ENCODE data around the gene MECP2. TPM values are rescaled to one million over a fixed set of nuclear protein-coding genes. Genes with fewer than 3 reads are reported as not detected.

The MECP2 gene
- total RNA-seq, 2 donors from 2014 or later = 148 to 160 TPM

DNA sequence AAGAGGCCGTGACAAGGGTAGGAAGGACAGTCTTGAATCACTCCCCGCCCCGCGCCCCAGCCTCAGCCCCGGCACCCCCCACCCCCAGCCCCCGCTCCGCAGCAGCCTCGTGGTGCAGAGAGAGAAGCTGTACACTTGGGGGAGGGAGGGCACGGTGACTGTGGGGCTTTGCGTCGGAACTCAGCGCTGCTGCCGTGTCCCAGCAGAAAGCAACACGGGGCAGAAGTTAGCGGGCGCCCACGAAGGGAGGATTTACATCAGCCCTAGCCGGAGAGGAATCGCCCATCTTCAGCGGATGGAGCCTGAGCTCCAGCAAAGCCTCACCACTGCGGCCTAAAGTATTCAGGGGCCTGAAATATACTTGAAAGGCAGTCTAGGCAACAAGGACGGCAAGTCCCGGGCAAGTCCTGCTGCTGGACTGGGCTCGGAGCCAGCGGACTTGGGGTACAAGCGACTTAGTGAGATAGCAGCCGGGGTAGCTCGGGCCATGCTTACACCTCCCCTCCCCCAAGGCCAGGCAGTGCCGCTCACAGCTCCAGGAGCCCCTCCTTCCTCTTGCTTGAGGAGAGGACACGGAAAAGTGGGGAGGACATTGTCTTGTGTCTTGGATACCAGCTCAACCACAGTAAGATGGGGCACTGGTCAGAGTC, 28.0 kb upstream of the MECP2 start:
- no peak for ATAC-seq
- H3K9me3 ChIP-seq (ENCODE audit: control insufficient read depth, low read length, poor library complexity, severe bottlenecking) = no peaks in the 10 kb centered on the region
- no peak overlapping the region for H3K27ac Mint-ChIP-seq
- H3K36me3 Mint-ChIP-seq (ENCODE audit: low read depth) = no peaks in the 10 kb centered on the region
- no peak overlapping the region for H3K4me3 Mint-ChIP-seq
- H3K4me1 Mint-ChIP-seq = peaks cover 9% of the 10 kb centered on the region
- DNase-seq = no peak
- no peaks in the 10 kb centered on the region for H3K27me3 Mint-ChIP-seq

DNA sequence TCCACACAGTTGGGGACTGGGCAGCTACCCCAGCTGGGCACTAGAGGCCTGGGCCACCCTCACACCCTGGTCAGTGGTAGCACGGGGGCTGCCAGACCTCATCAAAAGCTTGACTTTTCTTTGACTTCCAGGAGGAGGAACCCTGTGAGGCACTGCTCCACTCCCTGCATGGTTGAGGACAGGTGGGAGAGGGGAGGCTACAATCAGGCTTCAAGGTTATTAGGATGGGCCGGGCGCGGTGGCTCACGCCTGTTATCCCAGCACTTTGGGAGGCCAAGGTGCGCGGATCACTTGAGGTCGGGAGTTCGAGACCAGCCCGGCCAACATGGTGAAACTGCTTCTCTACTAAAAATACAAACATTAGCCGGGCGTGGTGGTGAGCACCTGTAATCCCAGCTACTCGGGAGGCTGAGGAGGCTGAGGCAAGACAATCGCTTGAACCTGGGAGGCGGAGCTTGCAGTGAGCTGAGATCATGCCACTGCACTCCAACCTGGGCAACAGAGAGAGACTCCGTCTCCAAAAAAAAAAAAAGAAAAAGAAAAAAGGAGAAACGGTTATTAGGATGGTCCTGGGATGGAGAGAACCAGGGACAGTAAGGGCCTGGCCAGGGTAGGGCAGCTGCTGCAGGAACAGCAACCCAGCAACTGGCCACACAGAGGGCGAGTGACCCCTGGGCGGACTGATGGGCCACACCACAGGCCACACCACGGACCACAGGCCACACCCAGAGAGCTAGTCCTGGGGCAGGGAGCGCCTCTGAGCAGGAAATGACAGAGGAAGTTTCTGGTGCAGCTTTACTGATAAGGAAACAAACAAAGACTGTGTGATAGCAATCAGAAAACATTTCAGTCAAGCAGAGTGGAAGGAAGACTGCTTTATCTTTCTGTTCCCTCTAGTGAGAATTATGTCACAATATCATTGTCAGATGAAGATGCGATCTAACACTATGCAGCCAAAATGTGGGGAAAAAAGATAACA, 26.0 kb upstream of the MECP2 start:
- Mint-ChIP-seq H3K4me1 (peaks cover 9% of the 10 kb centered on the region), H3K4me3 (peak overlapping the region; percentile 49), H3K36me3 (ENCODE audit: low read depth) (no peaks in the 10 kb centered on the region), H3K27ac (peak overlapping the region; percentile 66), H3K27me3 (no peaks in the 10 kb centered on the region)
- H3K9me3 ChIP-seq (ENCODE audit: control insufficient read depth, low read length, poor library complexity, severe bottlenecking) = no peaks in the 10 kb centered on the region
- DNase-seq (peak in 1 of 3 donors; percentile 10), ATAC-seq (peak; percentile 94)

DNA sequence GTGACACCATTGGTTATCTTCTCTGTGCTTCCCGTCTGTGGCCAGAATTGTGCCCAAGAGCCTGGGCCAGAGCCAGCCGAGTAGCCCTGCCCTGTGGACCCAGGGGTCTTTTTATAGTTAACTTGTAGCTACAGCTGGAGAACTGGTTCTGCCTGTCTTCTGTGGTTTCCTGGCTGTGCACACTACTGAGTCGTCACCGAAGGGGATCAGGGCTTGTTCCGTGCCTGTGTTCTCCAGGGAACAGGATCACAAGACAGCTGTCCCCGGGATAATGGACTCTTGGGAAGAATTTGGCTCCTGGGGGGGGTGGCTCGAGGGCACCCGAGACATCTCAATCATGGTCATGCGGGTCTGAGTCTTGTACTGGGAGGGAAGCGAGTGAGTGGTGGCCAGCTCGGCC, 24.4 kb upstream of the MECP2 start:
- DNase-seq = no peak
- H3K4me3 Mint-ChIP-seq = peak overlapping the region; percentile 28
- H3K9me3 ChIP-seq (ENCODE audit: control insufficient read depth, low read length, poor library complexity, severe bottlenecking) = no peaks in the 10 kb centered on the region
- peaks cover 9% of the 10 kb centered on the region for H3K4me1 Mint-ChIP-seq
- no peaks in the 10 kb centered on the region for H3K36me3 Mint-ChIP-seq (ENCODE audit: low read depth)
- ATAC-seq = no peak
- peak overlapping the region; percentile 72 for H3K27ac Mint-ChIP-seq
- H3K27me3 Mint-ChIP-seq = no peaks in the 10 kb centered on the region

DNA sequence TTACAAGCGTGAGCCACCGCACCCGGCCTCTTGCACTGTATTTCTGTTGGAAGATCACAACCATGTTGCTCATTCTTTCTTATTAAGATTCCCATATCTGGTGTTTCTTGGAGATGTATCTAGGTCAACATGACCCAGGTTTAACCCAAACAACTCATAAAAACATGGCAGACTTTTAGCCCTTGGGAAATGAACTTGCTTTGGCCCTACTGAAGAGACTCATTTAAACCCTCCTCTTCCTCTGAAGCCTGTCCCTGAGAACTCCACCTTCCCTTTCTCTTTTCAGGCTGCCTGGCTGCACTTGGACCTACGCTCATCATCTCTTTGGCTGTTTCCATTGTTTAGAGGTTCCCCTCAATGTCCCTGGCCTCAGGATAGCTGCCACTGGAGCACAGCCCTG, 23.7 kb upstream of the MECP2 start:
- Mint-ChIP-seq H3K4me1 (peaks cover 11% of the 10 kb centered on the region), H3K27me3 (no peaks in the 10 kb centered on the region), H3K36me3 (ENCODE audit: low read depth) (no peaks in the 10 kb centered on the region), H3K27ac (peak overlapping the region; percentile 72), H3K4me3 (no peak overlapping the region)
- no peaks in the 10 kb centered on the region for H3K9me3 ChIP-seq (ENCODE audit: control insufficient read depth, low read length, poor library complexity, severe bottlenecking)
- DNase-seq = no peak
- no peak for ATAC-seq

DNA sequence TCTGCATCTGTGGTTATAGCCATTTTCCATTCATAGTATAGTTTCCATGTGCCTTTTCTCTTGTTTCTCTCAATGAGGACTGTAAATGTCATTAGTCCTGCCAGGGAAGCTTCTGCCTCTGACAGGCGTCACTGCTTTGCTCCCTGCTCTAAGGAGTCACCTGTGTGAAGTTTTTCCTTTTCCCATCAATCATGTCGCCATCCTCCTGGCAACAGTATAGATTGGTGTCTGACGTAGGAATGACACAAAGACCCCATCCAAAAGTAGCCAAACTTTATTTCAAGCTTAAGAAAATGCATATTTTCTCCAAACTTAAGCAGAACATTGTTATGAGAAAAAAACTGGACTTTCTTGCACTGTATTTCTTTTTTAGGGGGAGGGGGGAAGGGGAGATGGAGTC, 23.1 kb upstream of the MECP2 start:
- no peak for ATAC-seq
- DNase-seq = no peak
- H3K4me1 Mint-ChIP-seq = peaks cover 9% of the 10 kb centered on the region
- no peaks in the 10 kb centered on the region for H3K9me3 ChIP-seq (ENCODE audit: control insufficient read depth, low read length, poor library complexity, severe bottlenecking)
- no peak overlapping the region for H3K27ac Mint-ChIP-seq
- H3K4me3 Mint-ChIP-seq = no peak overlapping the region
- H3K27me3 Mint-ChIP-seq = no peaks in the 10 kb centered on the region
- no peaks in the 10 kb centered on the region for H3K36me3 Mint-ChIP-seq (ENCODE audit: low read depth)

DNA sequence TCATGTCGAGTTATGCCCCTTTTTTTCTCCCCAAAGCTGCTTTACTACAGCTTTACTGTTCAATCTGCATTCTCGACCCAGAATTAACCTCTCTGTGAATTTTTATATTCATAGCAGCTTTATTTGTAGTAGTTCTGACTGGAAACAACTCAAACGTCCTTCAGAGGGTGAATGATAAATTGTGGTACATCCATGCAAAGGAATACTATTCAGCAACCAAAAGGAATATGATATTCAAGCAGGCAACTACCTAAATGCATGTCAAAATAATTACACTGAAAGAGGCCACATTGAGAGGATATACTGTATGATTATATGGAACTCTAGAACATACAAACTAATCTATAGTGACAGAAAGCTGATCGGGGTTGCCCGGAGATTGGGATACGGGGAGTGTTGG, 20.0 kb upstream of the MECP2 start:
- no peak for ATAC-seq
- no peak overlapping the region for H3K4me3 Mint-ChIP-seq
- H3K4me1 Mint-ChIP-seq = peaks cover 18% of the 10 kb centered on the region
- no peak overlapping the region for H3K27ac Mint-ChIP-seq
- no peaks in the 10 kb centered on the region for H3K36me3 Mint-ChIP-seq (ENCODE audit: low read depth)
- DNase-seq = no peak
- H3K27me3 Mint-ChIP-seq = no peaks in the 10 kb centered on the region
- no peaks in the 10 kb centered on the region for H3K9me3 ChIP-seq (ENCODE audit: control insufficient read depth, low read length, poor library complexity, severe bottlenecking)

DNA sequence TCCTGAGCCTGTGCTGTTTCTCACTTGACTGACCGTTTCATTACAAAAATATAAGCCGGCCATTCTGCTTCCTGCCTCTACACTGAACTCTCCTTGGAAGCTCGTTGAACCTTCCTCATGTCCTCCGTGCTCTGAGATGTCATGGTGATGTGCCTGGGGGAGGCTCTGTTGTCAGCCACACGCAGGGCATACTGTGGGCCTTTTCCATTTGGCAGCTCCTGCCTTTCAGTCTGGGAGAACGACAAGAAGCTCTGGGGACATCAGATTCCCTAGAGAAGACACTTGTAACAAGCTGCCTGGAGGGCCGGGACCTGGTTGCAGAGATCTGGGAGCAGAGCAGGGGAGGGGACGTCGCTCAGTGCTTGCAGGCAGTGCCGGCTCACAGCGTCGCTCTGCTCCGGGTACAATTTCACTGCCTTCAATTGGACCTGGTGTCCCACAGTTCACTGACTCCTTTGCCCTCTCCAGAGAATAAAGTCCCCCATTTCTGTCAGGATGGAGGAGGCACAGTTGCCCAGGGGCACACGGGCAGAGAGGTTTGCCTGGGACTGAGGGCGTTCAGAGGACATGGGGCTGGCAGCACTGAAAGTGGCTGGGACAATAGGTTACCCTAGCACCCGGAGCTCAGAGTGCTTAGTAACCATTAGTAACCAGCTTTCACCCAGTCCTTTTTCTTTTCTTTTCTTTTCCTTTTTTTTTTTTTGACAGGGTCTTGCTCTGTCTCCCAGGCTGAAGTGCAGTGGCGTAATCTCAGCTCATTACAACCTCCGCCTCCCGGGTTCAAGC, 19.1 kb upstream of the MECP2 start:
- no peaks in the 10 kb centered on the region for H3K36me3 Mint-ChIP-seq (ENCODE audit: low read depth)
- no peak for DNase-seq
- H3K9me3 ChIP-seq (ENCODE audit: control insufficient read depth, low read length, poor library complexity, severe bottlenecking) = no peaks in the 10 kb centered on the region
- no peak for ATAC-seq
- no peak overlapping the region for H3K27ac Mint-ChIP-seq
- no peaks in the 10 kb centered on the region for H3K27me3 Mint-ChIP-seq
- peaks cover 16% of the 10 kb centered on the region for H3K4me1 Mint-ChIP-seq
- H3K4me3 Mint-ChIP-seq = no peak overlapping the region

DNA sequence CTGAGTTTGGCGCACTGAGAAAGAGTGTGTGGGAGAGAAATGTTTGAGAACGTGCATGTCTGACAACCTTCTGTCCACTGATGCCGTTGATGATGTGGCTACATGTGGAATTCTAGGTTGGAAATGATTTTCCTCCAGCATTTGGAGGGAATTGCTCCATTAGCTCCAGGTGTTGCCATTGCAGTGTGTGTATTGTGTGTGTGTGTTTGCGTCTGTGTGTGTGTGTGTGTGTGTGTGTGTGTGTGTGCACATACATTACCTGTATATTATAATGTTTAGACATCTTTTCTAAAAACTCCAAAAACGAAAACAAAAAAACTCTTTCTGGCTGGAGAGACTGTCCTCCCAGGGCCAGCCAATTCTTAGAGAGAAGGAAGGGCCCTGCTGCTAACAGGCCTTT, 18.2 kb upstream of the MECP2 start:
- no peak for DNase-seq
- Mint-ChIP-seq H3K4me3 (no peak overlapping the region), H3K27ac (no peak overlapping the region), H3K36me3 (ENCODE audit: low read depth) (no peaks in the 10 kb centered on the region), H3K27me3 (no peaks in the 10 kb centered on the region), H3K4me1 (peaks cover 16% of the 10 kb centered on the region)
- no peak for ATAC-seq
- H3K9me3 ChIP-seq (ENCODE audit: control insufficient read depth, low read length, poor library complexity, severe bottlenecking) = no peaks in the 10 kb centered on the region

DNA sequence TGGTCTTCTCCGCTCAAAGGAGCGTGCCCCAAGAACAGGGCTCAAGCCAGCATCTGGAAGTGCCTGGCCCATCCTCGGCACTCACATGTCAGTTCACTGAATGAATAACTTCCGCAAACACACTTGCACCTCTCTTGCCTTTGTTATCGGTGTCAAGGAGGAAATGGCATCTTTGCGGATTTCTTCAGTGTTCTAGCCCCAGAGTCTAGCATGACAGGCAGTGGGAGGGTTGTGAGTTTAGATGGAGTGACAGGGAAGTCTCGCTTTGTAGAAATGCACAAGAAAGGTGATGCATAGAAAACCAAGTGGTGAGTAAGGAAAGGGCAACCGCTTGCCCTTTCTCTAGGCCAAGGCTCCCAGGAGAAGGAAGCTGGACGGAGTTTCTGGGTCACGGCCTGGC, 17.6 kb upstream of the MECP2 start:
- DNase-seq (no peak), ATAC-seq (no peak)
- no peaks in the 10 kb centered on the region for H3K9me3 ChIP-seq (ENCODE audit: control insufficient read depth, low read length, poor library complexity, severe bottlenecking)
- peaks cover 16% of the 10 kb centered on the region for H3K4me1 Mint-ChIP-seq
- no peak overlapping the region for H3K4me3 Mint-ChIP-seq
- no peaks in the 10 kb centered on the region for H3K27me3 Mint-ChIP-seq
- H3K27ac Mint-ChIP-seq = peak overlapping the region; percentile 51
- H3K36me3 Mint-ChIP-seq (ENCODE audit: low read depth) = no peaks in the 10 kb centered on the region

DNA sequence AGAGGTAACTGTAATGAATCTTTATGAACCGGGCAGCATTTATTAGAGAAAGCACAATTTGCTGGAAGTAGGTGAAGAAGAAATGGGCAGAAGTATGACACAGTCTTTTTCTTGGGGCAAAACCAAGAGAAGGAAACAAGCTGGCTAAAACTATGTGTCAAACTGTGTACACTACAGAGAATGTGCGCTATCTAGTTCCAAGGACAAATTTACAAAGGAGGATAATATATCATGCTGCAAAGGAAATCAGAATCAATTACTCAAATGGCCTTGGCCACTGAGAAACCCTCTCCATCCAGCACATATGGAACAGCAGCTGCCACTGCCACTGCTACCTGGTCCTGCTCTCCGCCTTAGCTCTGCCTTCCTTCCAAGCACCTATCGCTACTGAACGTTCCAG, 17.1 kb upstream of the MECP2 start:
- Mint-ChIP-seq H3K27ac (peak overlapping the region; percentile 51), H3K4me3 (no peak overlapping the region), H3K36me3 (ENCODE audit: low read depth) (no peaks in the 10 kb centered on the region), H3K27me3 (no peaks in the 10 kb centered on the region), H3K4me1 (peaks cover 16% of the 10 kb centered on the region)
- ATAC-seq (no peak), DNase-seq (no peak)
- H3K9me3 ChIP-seq (ENCODE audit: control insufficient read depth, low read length, poor library complexity, severe bottlenecking) = no peaks in the 10 kb centered on the region

DNA sequence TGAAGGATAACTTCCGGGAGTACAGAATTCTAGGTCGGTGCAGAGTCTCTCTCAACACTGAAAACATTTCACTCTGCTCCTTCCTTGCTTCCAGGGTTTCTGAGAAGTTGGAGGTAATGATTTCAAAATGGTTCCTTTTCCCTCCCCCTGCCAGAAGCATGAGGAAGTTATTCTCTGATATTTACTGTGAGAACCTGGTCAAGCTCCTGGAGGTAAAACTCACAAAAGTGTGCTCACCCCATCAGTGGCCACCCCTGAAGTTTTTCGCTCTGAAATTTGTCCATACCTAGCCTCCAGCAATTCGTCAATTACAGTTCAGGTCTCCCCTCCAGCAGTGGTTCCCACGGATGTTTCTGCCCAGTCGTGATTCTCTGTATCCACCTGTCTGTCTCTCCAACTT, 16.2 kb upstream of the MECP2 start:
- H3K36me3 Mint-ChIP-seq (ENCODE audit: low read depth) = no peaks in the 10 kb centered on the region
- no peaks in the 10 kb centered on the region for H3K9me3 ChIP-seq (ENCODE audit: control insufficient read depth, low read length, poor library complexity, severe bottlenecking)
- peaks cover 16% of the 10 kb centered on the region for H3K4me1 Mint-ChIP-seq
- no peak overlapping the region for H3K4me3 Mint-ChIP-seq
- ATAC-seq = no peak
- peak overlapping the region; percentile 47 for H3K27ac Mint-ChIP-seq
- DNase-seq = no peak
- H3K27me3 Mint-ChIP-seq = no peaks in the 10 kb centered on the region

DNA sequence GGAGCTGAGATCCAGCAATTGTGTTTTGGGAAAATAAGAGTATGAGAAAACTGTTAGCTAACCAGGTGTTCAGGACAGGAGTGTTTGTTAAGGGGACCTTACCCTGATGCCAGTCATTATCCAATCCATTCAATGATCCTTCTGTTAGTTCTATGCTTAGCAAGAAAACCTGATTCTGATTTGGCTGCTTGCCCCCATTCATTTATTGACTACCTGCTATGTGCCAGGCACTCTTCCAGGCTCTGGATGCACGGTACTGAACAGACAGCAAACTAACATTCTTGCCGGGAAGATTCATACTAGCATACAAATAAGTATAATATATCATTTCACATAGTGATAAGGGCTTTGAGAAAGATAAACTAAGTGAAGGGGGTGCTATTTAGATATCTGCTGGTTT, 1.0 kb upstream of the MECP2 start:
- Mint-ChIP-seq H3K27ac (peak overlapping the region; percentile 76), H3K36me3 (ENCODE audit: low read depth) (peaks cover 4% of the 10 kb centered on the region), H3K4me3 (peak overlapping the region; percentile 75), H3K4me1 (peaks cover 29% of the 10 kb centered on the region), H3K27me3 (no peaks in the 10 kb centered on the region)
- H3K9me3 ChIP-seq (ENCODE audit: control insufficient read depth, low read length, poor library complexity, severe bottlenecking) = no peaks in the 10 kb centered on the region
- no peak for ATAC-seq
- no peak for DNase-seq

DNA sequence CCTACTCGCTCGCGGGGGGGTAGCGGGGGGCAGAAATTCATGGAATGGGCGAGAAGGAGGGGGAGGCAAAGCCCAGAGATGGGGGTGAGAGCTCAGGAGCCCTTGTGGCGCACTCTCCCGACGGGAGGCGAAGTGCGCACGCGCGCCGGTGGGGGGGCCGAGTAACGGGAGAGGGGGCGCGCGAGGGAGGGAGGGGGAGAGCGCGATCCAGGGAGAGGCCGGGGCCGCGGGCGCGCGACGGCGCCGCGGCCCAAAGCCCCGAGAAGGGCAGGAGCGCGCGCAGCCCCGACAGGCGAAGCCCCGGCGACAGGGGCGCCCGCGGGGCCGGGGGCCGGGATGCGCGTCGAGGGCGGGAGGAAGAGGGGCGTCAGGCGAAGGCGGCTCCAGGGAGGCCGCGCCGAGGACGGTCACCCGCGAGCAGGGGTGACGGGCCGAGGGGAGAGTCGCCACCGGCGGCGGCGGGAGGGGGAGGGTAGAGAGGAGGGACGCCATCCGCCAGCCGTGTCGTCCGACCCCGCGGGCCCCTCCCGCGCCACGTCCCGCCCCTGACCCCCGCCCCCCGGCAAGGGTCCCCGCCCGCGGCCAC, 421 bp downstream of the MECP2 start:
- peak; percentile 36 for ATAC-seq
- Mint-ChIP-seq H3K27me3 (no peaks in the 10 kb centered on the region), H3K4me1 (peaks cover 37% of the 10 kb centered on the region), H3K4me3 (peak overlapping the region; percentile 96), H3K36me3 (ENCODE audit: low read depth) (peaks cover 4% of the 10 kb centered on the region), H3K27ac (peak overlapping the region; percentile 94)
- DNase-seq = peak; percentile 53 to 68 (median 62)
- H3K9me3 ChIP-seq (ENCODE audit: control insufficient read depth, low read length, poor library complexity, severe bottlenecking) = no peaks in the 10 kb centered on the region
